Breast epithelium (tissue), 3 donors: ENCODE data around the gene GAPT.

Experiments used
- POLR2A ChIP-seq: fragments of 450-650 bp; IDR thresholded peaks from one replicate; pipeline ENCODE4 v1.6.1; 2016; ENCODE audit warnings: antibody characterized with exemption, mild to moderate bottlenecking, moderate library complexity
- POLR2AphosphoS5 ChIP-seq, 3 donors: sonication (generic); formaldehyde crosslinking; IDR thresholded peaks; one replicate each; pipeline ENCODE4 v1.6.1; 2017; ENCODE audit warnings: antibody characterized with exemption in 3 of 3
- TF ChIP-seq, protein P1 (sequence below), 3 donors: fragments of 450-650 bp; IDR thresholded peaks; one replicate each; pipeline ENCODE4 v1.5.1; 2016 to 2017; ENCODE audit warnings: antibody characterized with exemption in 3 of 3, mild to moderate bottlenecking in 3 of 3, moderate library complexity in 3 of 3

DNA sequence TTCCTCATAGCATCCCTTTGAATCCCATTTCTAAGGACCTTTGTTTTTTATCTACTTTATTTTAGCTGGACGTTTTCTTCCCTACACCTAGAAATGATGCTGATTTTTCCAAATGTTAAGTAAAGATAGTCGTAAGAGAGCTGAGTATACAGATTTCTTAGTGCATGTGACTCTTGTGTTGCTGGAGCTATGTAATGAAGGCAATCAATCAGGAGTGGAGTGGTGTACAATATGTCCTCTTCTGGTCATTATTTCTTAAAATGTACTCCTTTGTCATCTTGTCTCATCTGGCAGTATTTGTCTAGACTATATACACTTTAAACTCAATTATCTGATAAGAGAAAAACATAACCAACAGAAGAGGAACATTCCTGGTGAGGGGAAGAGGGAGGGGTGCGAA lies 13.5 kb downstream of the GAPT start:
- TF ChIP-seq POLR2AphosphoS5 (IDR thresholded peaks at IDR 0.05) (no peak), POLR2A (no peak)
- TF ChIP-seq, protein P1, sequence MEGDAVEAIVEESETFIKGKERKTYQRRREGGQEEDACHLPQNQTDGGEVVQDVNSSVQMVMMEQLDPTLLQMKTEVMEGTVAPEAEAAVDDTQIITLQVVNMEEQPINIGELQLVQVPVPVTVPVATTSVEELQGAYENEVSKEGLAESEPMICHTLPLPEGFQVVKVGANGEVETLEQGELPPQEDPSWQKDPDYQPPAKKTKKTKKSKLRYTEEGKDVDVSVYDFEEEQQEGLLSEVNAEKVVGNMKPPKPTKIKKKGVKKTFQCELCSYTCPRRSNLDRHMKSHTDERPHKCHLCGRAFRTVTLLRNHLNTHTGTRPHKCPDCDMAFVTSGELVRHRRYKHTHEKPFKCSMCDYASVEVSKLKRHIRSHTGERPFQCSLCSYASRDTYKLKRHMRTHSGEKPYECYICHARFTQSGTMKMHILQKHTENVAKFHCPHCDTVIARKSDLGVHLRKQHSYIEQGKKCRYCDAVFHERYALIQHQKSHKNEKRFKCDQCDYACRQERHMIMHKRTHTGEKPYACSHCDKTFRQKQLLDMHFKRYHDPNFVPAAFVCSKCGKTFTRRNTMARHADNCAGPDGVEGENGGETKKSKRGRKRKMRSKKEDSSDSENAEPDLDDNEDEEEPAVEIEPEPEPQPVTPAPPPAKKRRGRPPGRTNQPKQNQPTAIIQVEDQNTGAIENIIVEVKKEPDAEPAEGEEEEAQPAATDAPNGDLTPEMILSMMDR (IDR thresholded peaks at IDR 0.05), result no peak
